Stimulated activated naive B cell treated with anti-CD40 and anti-IgM and Interleukin-4, amounts not matched to agents 10 μg/mL and 1 μg/mL and 100 μg/mL, for 72 hours (primary cell): ENCODE measurements around the gene MACROD2.

ENCODE experiments used
- ATAC-seq, 2 donors: fragments of 150-1000 bp; cut with Tn5 transposase; replicated peaks; 2 replicates each; pipeline ENCODE4 v1.10.0; 2021; ENCODE audit warnings: moderate library complexity in 1 of 2
- DNase-seq: peaks from one replicate; pipeline ENCODE4 v3.0.0; 2021
- H3K27ac Mint-ChIP-seq: one replicate; pipeline ENCODE4 v1.8.0; 2022; ENCODE audit warnings: mild to moderate bottlenecking, mixed read lengths
- H3K27me3 Mint-ChIP-seq, 2 donors: one replicate each; pipeline ENCODE4 v1.8.0; 2022; ENCODE audit warnings: mixed read lengths in 2 of 2
- H3K36me3 Mint-ChIP-seq, 2 donors: one replicate each; pipeline ENCODE4 v1.8.0; 2022; ENCODE audit warnings: mixed read lengths in 2 of 2, mild to moderate bottlenecking in 1 of 2
- H3K4me1 Mint-ChIP-seq, 2 donors: one replicate each; pipeline ENCODE4 v1.8.0; 2022; ENCODE audit warnings: mixed read lengths in 2 of 2, mild to moderate bottlenecking in 1 of 2
- H3K4me3 Mint-ChIP-seq, 2 donors: one replicate each; pipeline ENCODE4 v1.8.0; 2022; ENCODE audit warnings: mild to moderate bottlenecking in 2 of 2, mixed read lengths in 2 of 2, moderate library complexity in 1 of 2
- H3K9me3 Mint-ChIP-seq, 2 donors: one replicate each; pipeline ENCODE4 v1.8.0; 2022; ENCODE audit warnings: mixed read lengths in 2 of 2, mild to moderate bottlenecking in 1 of 2

The MACROD2 gene

DNA sequence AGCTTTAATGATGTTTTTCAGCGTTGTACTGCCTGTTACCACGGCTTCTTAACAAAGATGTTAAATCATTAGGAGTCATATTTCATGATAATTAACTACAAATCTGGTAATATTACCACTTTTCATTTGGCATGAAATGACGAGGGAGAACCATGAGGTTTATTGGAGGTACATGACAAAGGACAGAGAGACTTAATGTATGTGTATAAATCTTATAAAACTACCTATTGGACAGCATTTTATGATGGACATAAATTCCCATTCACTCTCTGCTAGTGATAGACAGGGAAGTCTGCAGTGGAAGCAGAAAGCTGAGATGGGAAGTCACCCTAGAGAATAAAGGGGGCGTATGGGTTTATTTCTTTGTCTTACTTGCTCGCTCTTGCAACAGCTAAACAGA, 1292.0 kb downstream of the MACROD2 start:
- peaks cover 2 to 6% of the 10 kb centered on the region in 2 donors for H3K9me3 Mint-ChIP-seq
- H3K27me3 Mint-ChIP-seq = peaks cover 0 to 5% of the 10 kb centered on the region in 2 donors
- H3K4me3 Mint-ChIP-seq = no peak overlapping the region
- peaks cover 0 to 5% of the 10 kb centered on the region in 2 donors for H3K4me1 Mint-ChIP-seq
- H3K27ac Mint-ChIP-seq = no peak overlapping the region
- ATAC-seq (no peak), DNase-seq (no peak)
- peaks cover 2 to 4% of the 10 kb centered on the region in 2 donors for H3K36me3 Mint-ChIP-seq

DNA sequence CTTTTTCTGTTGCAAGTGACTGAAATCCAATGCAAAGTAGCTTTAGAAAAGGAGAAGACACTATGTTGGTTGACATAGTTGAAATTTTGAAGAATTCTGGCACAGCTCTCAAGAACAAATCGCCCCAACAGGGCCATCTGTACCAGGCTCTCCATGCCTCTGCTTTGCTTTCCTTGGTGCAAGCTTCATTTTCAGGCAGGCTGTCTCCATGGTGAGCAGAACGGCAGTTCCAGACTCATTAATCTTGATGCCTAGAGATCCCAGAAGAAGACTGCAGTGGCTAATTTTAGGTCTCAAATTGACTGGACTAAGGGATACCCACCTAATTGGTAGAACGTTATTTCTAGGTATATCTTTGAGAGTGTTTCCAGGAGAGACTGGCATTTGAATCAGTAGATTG, 1292.8 kb downstream of the MACROD2 start:
- Mint-ChIP-seq H3K4me3 (no peak overlapping the region), H3K27ac (no peak overlapping the region), H3K36me3 (no peaks in the 10 kb centered on the region), H3K4me1 (peaks cover 0 to 5% of the 10 kb centered on the region in 2 donors), H3K27me3 (peaks cover 0 to 5% of the 10 kb centered on the region in 2 donors), H3K9me3 (no peaks in the 10 kb centered on the region)
- no peak for DNase-seq
- ATAC-seq = no peak

DNA sequence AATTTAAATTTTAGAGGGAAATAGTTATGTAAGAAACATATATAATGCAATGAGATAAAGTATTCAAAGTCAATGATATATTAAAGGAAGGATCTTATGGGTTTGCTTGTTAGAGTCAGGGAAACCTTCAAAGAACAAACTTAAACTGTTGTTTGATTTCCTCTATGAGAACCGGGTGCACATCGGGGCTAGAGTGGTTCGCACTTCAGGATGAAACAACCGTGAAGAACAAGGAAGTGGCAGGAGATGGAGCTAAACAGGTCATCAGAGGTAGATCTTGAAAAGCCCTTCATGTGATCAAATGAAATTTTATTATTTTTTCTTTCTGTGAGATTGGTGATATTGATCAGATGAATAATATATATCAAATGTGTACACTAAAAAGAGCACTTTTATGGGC, 1294.0 kb downstream of the MACROD2 start:
- Mint-ChIP-seq H3K27ac (no peak overlapping the region), H3K36me3 (no peaks in the 10 kb centered on the region), H3K4me3 (no peak overlapping the region), H3K27me3 (peaks cover 0 to 5% of the 10 kb centered on the region in 2 donors), H3K9me3 (peaks cover 0 to 2% of the 10 kb centered on the region in 2 donors), H3K4me1 (peaks cover 0 to 5% of the 10 kb centered on the region in 2 donors)
- ATAC-seq = no peak
- no peak for DNase-seq

GRCh38 chr20:15292405-15292804, 1297.1 kb downstream of the MACROD2 start:
- Mint-ChIP-seq H3K4me1 (peaks cover 0 to 5% of the 10 kb centered on the region in 2 donors), H3K9me3 (peaks cover 0 to 7% of the 10 kb centered on the region in 2 donors), H3K27ac (no peak overlapping the region), H3K4me3 (no peak overlapping the region), H3K27me3 (peaks cover 0 to 5% of the 10 kb centered on the region in 2 donors), H3K36me3 (peaks cover 0 to 4% of the 10 kb centered on the region in 2 donors)
- DNase-seq (no peak), ATAC-seq (no peak)

- peaks cover 0 to 4% of the 10 kb centered on the region in 2 donors for H3K36me3 Mint-ChIP-seq
- ATAC-seq (no peak), DNase-seq (no peak)
- peaks cover 0 to 7% of the 10 kb centered on the region in 2 donors for H3K9me3 Mint-ChIP-seq
- H3K27ac Mint-ChIP-seq = no peak overlapping the region
- H3K27me3 Mint-ChIP-seq = no peaks in the 10 kb centered on the region
- peaks cover 3 to 10% of the 10 kb centered on the region in 2 donors for H3K4me1 Mint-ChIP-seq
- H3K4me3 Mint-ChIP-seq = no peak overlapping the region
Measured at GRCh38 chr20:15296422-15296821, 1301.1 kb downstream of the MACROD2 start.

DNA sequence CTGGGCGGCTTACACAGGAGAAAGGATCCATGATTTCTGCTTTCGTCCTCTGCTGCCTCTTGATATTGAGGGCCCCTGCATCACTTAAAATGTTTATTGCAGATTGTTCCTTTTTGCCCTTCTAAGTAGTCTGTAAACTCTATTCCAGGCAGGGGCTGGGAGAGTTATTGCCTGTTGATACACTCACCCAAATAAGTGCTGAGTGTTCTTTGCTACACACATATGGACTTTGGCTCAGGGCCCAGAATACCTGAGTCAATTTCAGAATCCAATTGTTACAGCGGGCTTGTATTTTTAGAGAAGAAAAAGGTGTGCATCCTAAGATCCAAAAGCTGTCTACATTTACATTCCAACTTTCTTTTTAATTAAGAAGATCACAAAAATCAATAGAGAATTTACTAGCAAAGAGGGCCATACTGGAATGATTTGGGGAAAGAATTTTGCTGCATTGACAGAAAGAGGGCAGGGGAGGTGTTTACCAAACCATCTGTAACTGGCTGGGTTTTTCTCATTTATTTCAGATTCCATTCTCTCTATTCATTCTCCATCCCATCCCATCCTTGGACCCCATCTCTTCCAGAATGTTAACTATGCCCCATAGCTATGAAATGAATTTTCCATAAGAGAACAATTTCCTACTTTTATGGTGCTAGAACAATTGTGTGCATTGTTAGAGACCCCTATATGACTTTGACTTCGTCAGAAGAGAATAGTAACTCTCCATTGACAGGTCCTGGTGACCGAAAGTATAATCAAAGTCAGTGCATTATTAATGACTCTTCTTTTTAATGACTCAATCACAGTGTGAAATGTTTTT, 1302.0 kb downstream of the MACROD2 start:
- H3K4me3 Mint-ChIP-seq = no peak overlapping the region
- H3K4me1 Mint-ChIP-seq = peaks cover 3 to 5% of the 10 kb centered on the region in 2 donors
- ATAC-seq (no peak), DNase-seq (no peak)
- H3K36me3 Mint-ChIP-seq = peaks cover 0 to 4% of the 10 kb centered on the region in 2 donors
- no peak overlapping the region for H3K27ac Mint-ChIP-seq
- H3K27me3 Mint-ChIP-seq = no peaks in the 10 kb centered on the region
- peaks cover 0 to 7% of the 10 kb centered on the region in 2 donors for H3K9me3 Mint-ChIP-seq

- H3K27ac Mint-ChIP-seq = no peak overlapping the region
- H3K9me3 Mint-ChIP-seq = peaks cover 2 to 4% of the 10 kb centered on the region in 2 donors
- peaks cover 3 to 5% of the 10 kb centered on the region in 2 donors for H3K4me1 Mint-ChIP-seq
- no peaks in the 10 kb centered on the region for H3K27me3 Mint-ChIP-seq
- DNase-seq = no peak
- H3K4me3 Mint-ChIP-seq = no peak overlapping the region
- no peaks in the 10 kb centered on the region for H3K36me3 Mint-ChIP-seq
- ATAC-seq = no peak
Measured at GRCh38 chr20:15302075-15302474, 1306.8 kb downstream of the MACROD2 start.

DNA sequence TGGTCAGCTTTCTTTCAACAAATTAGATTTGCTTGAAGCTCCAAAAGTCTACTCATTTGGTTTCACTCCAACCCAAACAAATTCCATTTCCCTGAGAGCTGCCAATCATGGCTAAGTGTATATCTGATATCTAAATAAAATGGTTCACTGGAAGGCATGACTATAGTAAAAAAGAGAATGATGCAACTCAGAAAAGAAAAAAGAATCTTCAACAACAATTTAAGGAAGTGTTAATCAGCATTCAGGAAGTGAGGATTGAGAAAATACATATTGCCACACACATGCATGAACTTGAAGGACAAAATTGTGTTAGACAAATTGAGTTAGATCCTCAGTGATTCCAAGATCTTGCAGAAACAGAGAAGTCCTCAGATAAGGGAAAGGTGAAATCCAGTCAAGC, 1315.0 kb downstream of the MACROD2 start:
- Mint-ChIP-seq H3K27me3 (peaks cover 0 to 7% of the 10 kb centered on the region in 2 donors), H3K4me3 (peak overlapping the region in 1 of 2 donors; percentile 27), H3K27ac (no peak overlapping the region), H3K4me1 (peaks cover 11 to 18% of the 10 kb centered on the region in 2 donors), H3K36me3 (peaks cover 9% of the 10 kb centered on the region in 2 donors), H3K9me3 (peaks cover 8 to 12% of the 10 kb centered on the region in 2 donors)
- no peak for DNase-seq
- ATAC-seq = no peak

DNA sequence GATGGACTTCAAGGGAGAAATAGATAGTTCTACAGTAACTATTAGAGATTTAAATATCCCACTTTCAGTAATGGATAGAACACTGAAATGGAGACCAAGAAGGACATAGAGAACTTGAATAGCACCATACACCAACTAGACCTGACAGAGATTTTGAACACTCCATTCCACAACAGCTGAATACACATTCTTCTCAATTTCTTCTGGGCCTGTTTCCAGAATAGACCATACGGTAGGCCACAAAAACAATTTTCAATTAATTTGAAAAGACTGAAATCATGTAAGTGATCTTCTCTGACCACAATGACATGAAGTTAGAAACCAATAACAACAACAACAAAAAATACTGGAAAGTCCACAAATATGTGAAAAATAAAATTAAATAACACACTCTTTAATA, 1321.2 kb downstream of the MACROD2 start:
- no peaks in the 10 kb centered on the region for H3K27me3 Mint-ChIP-seq
- H3K27ac Mint-ChIP-seq = peak overlapping the region; percentile 90
- peaks cover 23 to 62% of the 10 kb centered on the region in 2 donors for H3K4me1 Mint-ChIP-seq
- ATAC-seq (no peak), DNase-seq (no peak)
- H3K9me3 Mint-ChIP-seq = peaks cover 8 to 13% of the 10 kb centered on the region in 2 donors
- H3K4me3 Mint-ChIP-seq = peak overlapping the region; percentile 21 to 53
- peaks cover 15 to 17% of the 10 kb centered on the region in 2 donors for H3K36me3 Mint-ChIP-seq

- ATAC-seq = peak; percentile 92 to 93
- Mint-ChIP-seq H3K4me1 (peaks cover 23 to 62% of the 10 kb centered on the region in 2 donors), H3K27me3 (no peaks in the 10 kb centered on the region), H3K36me3 (peaks cover 15 to 17% of the 10 kb centered on the region in 2 donors), H3K27ac (peak overlapping the region; percentile 90), H3K4me3 (peak overlapping the region; percentile 68 to 71), H3K9me3 (peaks cover 8 to 13% of the 10 kb centered on the region in 2 donors)
- DNase-seq = no peak
Measured at GRCh38 chr20:15317546-15318232, 1322.4 kb downstream of the MACROD2 start.

DNA sequence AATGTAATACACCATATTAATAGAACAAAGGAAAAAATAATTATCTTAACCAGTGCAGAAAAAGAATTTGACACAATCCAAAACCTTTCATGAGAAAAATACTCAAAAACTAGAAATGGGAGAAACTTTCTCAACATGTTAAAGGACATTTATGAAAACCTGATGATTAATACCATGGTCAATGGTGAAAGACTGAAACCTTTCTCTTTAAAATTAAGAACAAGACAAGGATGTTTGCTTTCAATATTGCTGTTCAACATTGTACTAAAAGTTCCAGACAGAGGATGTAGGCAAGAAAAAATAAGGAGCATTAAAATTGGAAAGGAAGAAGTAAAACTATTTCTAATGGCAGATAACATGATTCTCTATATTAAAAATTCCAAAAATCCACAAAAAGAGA, 1323.4 kb downstream of the MACROD2 start:
- H3K4me1 Mint-ChIP-seq = peaks cover 23 to 62% of the 10 kb centered on the region in 2 donors

GRCh38 chr20:15319439-15319838, 1324.1 kb downstream of the MACROD2 start:
- no peak overlapping the region for H3K4me3 Mint-ChIP-seq
- DNase-seq (no peak), ATAC-seq (peak; percentile 36 to 57)
- peaks cover 0 to 5% of the 10 kb centered on the region in 2 donors for H3K27me3 Mint-ChIP-seq
- peaks cover 8 to 13% of the 10 kb centered on the region in 2 donors for H3K9me3 Mint-ChIP-seq
- peak overlapping the region; percentile 9 for H3K27ac Mint-ChIP-seq
- peaks cover 23 to 61% of the 10 kb centered on the region in 2 donors for H3K4me1 Mint-ChIP-seq
- H3K36me3 Mint-ChIP-seq = peaks cover 14 to 17% of the 10 kb centered on the region in 2 donors

More for the DNA sequence above, 1323.4 kb downstream of the MACROD2 start:
- H3K27me3 Mint-ChIP-seq = peaks cover 0 to 4% of the 10 kb centered on the region in 2 donors
- ATAC-seq (no peak), DNase-seq (no peak)
- H3K27ac Mint-ChIP-seq = peak overlapping the region; percentile 1
- H3K4me3 Mint-ChIP-seq = peak overlapping the region; percentile 23 to 27
- peaks cover 15 to 17% of the 10 kb centered on the region in 2 donors for H3K36me3 Mint-ChIP-seq
- H3K9me3 Mint-ChIP-seq = peaks cover 8 to 13% of the 10 kb centered on the region in 2 donors

DNA sequence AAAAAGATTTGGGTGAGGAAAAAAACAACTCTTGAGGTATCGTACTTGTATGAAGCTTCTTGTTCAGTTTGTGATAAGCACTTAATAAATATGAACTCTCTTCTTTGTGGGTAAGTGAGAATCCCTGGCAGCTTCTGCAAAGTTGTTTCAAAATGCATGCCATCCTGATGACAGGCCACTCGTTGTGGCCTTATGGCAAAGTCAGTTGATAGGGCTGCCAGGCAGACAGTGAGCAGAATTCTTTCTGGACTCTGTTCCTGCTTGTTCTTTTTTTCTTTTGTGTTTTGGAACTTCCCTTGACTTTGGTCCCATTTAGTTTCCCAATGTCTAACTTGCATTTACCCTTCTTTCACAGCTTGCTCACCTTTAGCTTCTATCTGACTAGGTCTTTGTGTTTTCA, 1325.6 kb downstream of the MACROD2 start:
- Mint-ChIP-seq H3K9me3 (peaks cover 0 to 5% of the 10 kb centered on the region in 2 donors), H3K36me3 (peaks cover 6 to 8% of the 10 kb centered on the region in 2 donors), H3K27ac (no peak overlapping the region), H3K27me3 (peaks cover 0 to 10% of the 10 kb centered on the region in 2 donors), H3K4me1 (peaks cover 17 to 48% of the 10 kb centered on the region in 2 donors), H3K4me3 (no peak overlapping the region)
- DNase-seq (no peak), ATAC-seq (no peak)

- Mint-ChIP-seq H3K4me1 (no peaks in the 10 kb centered on the region), H3K4me3 (no peak overlapping the region), H3K9me3 (peaks cover 0 to 3% of the 10 kb centered on the region in 2 donors), H3K36me3 (no peaks in the 10 kb centered on the region), H3K27me3 (peaks cover 6 to 15% of the 10 kb centered on the region in 2 donors), H3K27ac (no peak overlapping the region)
- DNase-seq (no peak), ATAC-seq (no peak)
Measured at GRCh38 chr20:15327123-15327522, 1331.8 kb downstream of the MACROD2 start.
